ENCODE data around the gene NLRP14. TPM values are rescaled to one million over a fixed set of nuclear protein-coding genes. Genes with fewer than 3 reads are reported as not detected.

The NLRP14 gene
- total RNA-seq, 1 experiment from 2014 or later, result 0.11 TPM

GRCh38 chr11:7032692-7033091 lies 12.4 kb downstream of the NLRP14 start:
- CTCF ChIA-PET, result no interaction called here
- no peak for DNase-seq

GRCh38 chr11:7034019-7034418 lies 13.7 kb downstream of the NLRP14 start:
- Histone ChIP-seq H3K27ac (ENCODE audit: low read length) (no peak overlapping the region), H3K4me2 (ENCODE audit: low read length) (no peak overlapping the region), H3K9me3 (ENCODE audit: low read length) (no peaks in the 10 kb centered on the region), H3K27me3 (ENCODE audit: low read length) (peaks cover 41% of the 10 kb centered on the region), H4K20me1 (ENCODE audit: low read length) (no peaks in the 10 kb centered on the region), H3F3A (ENCODE audit: low read length, unreplicated experiment) (no peaks in the 10 kb centered on the region), H2AFZ (ENCODE audit: low read length) (no peak overlapping the region), H3K36me3 (ENCODE audit: low read depth, low read length) (no peaks in the 10 kb centered on the region), H3K9ac (ENCODE audit: low read length) (no peak overlapping the region), H3K9me2 (replicated peaks; ENCODE audit: low read length) (no peaks in the 10 kb centered on the region), H3K4me3 (ENCODE audit: low read length) (no peak overlapping the region), H3K4me1 (ENCODE audit: insufficient read depth, low read length) (no peaks in the 10 kb centered on the region), H3K79me2 (ENCODE audit: low read length) (no peaks in the 10 kb centered on the region)
- no peak for ATAC-seq
- intact Hi-C loops (cut with micrococcal nuclease), result no loop called here
- ChIA-PET CTCF (no interaction called here), POLR2A (ENCODE audit: unreplicated experiment) (no interaction called here)
- no peak for DNase-seq
- no TSS peak for BruUV-seq (replicated peaks)
- no peak for TF ChIP-seq CTCF (conservative IDR thresholded peaks at IDR 0.05; ENCODE audit: low read depth, low read length)
- TF ChIP-seq EZH2phosphoT487 (IDR thresholded peaks at IDR 0.05; ENCODE audit: borderline replicate concordance, low read length), result no peak
- TF ChIP-seq EZH2 (IDR thresholded peaks at IDR 0.05; ENCODE audit: low read length, unreplicated experiment), result no peak

More at GRCh38 chr11:7032692-7033091, 12.4 kb downstream of the NLRP14 start:
- Histone ChIP-seq H3K79me2 (ENCODE audit: low read length) (no peaks in the 10 kb centered on the region), H3K9ac (ENCODE audit: low read length) (no peak overlapping the region), H3F3A (ENCODE audit: low read length, unreplicated experiment) (no peaks in the 10 kb centered on the region), H4K20me1 (ENCODE audit: low read length) (no peaks in the 10 kb centered on the region), H3K9me2 (replicated peaks; ENCODE audit: low read length) (no peaks in the 10 kb centered on the region), H2AFZ (ENCODE audit: low read length) (no peak overlapping the region), H3K4me1 (ENCODE audit: insufficient read depth, low read length) (no peaks in the 10 kb centered on the region), H3K36me3 (ENCODE audit: low read depth, low read length) (no peaks in the 10 kb centered on the region), H3K4me3 (ENCODE audit: low read length) (no peak overlapping the region), H3K9me3 (ENCODE audit: low read length) (no peaks in the 10 kb centered on the region), H3K27ac (ENCODE audit: low read length) (no peak overlapping the region), H3K27me3 (ENCODE audit: low read length) (peaks cover 39% of the 10 kb centered on the region), H3K4me2 (ENCODE audit: low read length) (no peak overlapping the region)
- TF ChIP-seq EZH2phosphoT487 (IDR thresholded peaks at IDR 0.05; ENCODE audit: borderline replicate concordance, low read length), result no peak
- no peak for TF ChIP-seq CTCF (conservative IDR thresholded peaks at IDR 0.05; ENCODE audit: low read depth, low read length)
- no peak for TF ChIP-seq EZH2 (IDR thresholded peaks at IDR 0.05; ENCODE audit: low read length, unreplicated experiment)
- intact Hi-C loops (cut with micrococcal nuclease), result no loop called here
- POLR2A ChIA-PET (ENCODE audit: unreplicated experiment), result no interaction called here
- BruUV-seq (replicated peaks), result no TSS peak
- no peak for ATAC-seq

- Histone ChIP-seq H3K4me1 (ENCODE audit: insufficient read depth, low read length) (no peaks in the 10 kb centered on the region), H3K9me2 (replicated peaks; ENCODE audit: low read length) (no peaks in the 10 kb centered on the region), H3K4me3 (ENCODE audit: low read length) (no peak overlapping the region), H3K27ac (ENCODE audit: low read length) (no peak overlapping the region), H3K9me3 (ENCODE audit: low read length) (no peaks in the 10 kb centered on the region), H3K4me2 (ENCODE audit: low read length) (no peak overlapping the region), H3K9ac (ENCODE audit: low read length) (no peak overlapping the region), H3K79me2 (ENCODE audit: low read length) (no peaks in the 10 kb centered on the region), H3F3A (ENCODE audit: low read length, unreplicated experiment) (no peaks in the 10 kb centered on the region), H3K36me3 (ENCODE audit: low read depth, low read length) (no peaks in the 10 kb centered on the region), H3K27me3 (ENCODE audit: low read length) (0 out of 2 replicates have a peak, but pooled peaks cover 3% of the 10 kb centered on the region), H4K20me1 (ENCODE audit: low read length) (no peaks in the 10 kb centered on the region), H2AFZ (ENCODE audit: low read length) (no peak overlapping the region)
- intact Hi-C loops (cut with micrococcal nuclease), result no loop called here
- ChIA-PET POLR2A (ENCODE audit: unreplicated experiment) (interaction anchor here (0.6 kb wide), 1 partner anchor 1735 kb away, joined by 4 read pairs; no protein-coding TSS in a partner anchor), CTCF (no interaction called here)
- no peak for DNase-seq
- peak; percentile 33; the same call in 1 of the 2 replicates for ATAC-seq
- no peak for TF ChIP-seq CTCF (conservative IDR thresholded peaks at IDR 0.05; ENCODE audit: low read depth, low read length)
- TF ChIP-seq EZH2phosphoT487 (IDR thresholded peaks at IDR 0.05; ENCODE audit: borderline replicate concordance, low read length), result no peak
- no peak for TF ChIP-seq EZH2 (IDR thresholded peaks at IDR 0.05; ENCODE audit: low read length, unreplicated experiment)
- BruUV-seq (replicated peaks), result no TSS peak
These were observed 26.3 kb downstream of the NLRP14 start for GRCh38 chr11:7046474-7047175.
